Lung (tissue), 12 donors: ENCODE results near the gene PAK6. TPM values are rescaled to one million over a fixed set of nuclear protein-coding genes. Genes with fewer than 3 reads are reported as not detected.

Experiments used
- ATAC-seq: fragments of 200-7000 bp; cut with Tn5 transposase; one replicate; pipeline ENCODE4 v1.9.1; 2020; ENCODE audit warnings: moderate number of reproducible peaks; ENCODE audit not compliant: insufficient read depth, low FRiP score
- DNase-seq, 3 donors: peaks; one replicate each; pipeline ENCODE4 v3.0.0-alpha.2; 2013 to 2017
- H3K27ac ChIP-seq, 2 donors: one replicate each; pipeline ENCODE4 v1.5.1; 2013; ENCODE audit warnings: mild to moderate bottlenecking in 2 of 2, moderate library complexity in 2 of 2, control low read depth in 1 of 2, inconsistent platforms in 1 of 2, low read depth in 1 of 2, low read length in 1 of 2
- H3K27me3 ChIP-seq, 3 donors: one replicate each; pipeline ENCODE4 v1.5.1; 2013; ENCODE audit warnings: low read length in 2 of 3; ENCODE audit not compliant: control insufficient read depth in 3 of 3, insufficient read depth in 3 of 3
- H3K36me3 ChIP-seq, 4 donors: one replicate each; pipeline ENCODE4 v1.5.1; 2013; ENCODE audit warnings: low read length in 4 of 4, mild to moderate bottlenecking in 1 of 4, moderate library complexity in 1 of 4; ENCODE audit not compliant: control insufficient read depth in 4 of 4, insufficient read depth in 4 of 4
- H3K4me1 ChIP-seq, 5 donors: one replicate each; pipeline ENCODE4 v1.5.1; 2013; ENCODE audit warnings: low read length in 5 of 5, mild to moderate bottlenecking in 2 of 5, moderate library complexity in 1 of 5; ENCODE audit not compliant: control insufficient read depth in 5 of 5, insufficient read depth in 5 of 5
- H3K4me3 ChIP-seq: one replicate; pipeline ENCODE4 v1.5.1; 2013; ENCODE audit warnings: mild to moderate bottlenecking, control low read depth, moderate library complexity
- H3K9ac ChIP-seq, 2 donors: one replicate each; pipeline ENCODE4 v1.5.1; 2013; ENCODE audit warnings: low read length in 2 of 2, control low read depth in 1 of 2; ENCODE audit not compliant: insufficient read depth in 1 of 2
- H3K9me3 ChIP-seq, 4 donors: one replicate each; pipeline ENCODE4 v1.5.1; 2013; ENCODE audit warnings: low read length in 3 of 4, mild to moderate bottlenecking in 1 of 4, moderate library complexity in 1 of 4; ENCODE audit not compliant: control insufficient read depth in 4 of 4, insufficient read depth in 3 of 4
- WGBS, 2 donors: extraction: QIAGEN DNeasy Blood & Tissue Kit; methylation state at CpG; one replicate each; pipeline ENCODE4 v1.1.7; 2013; 5-methylcytosine and 5-hydroxymethylcytosine counted together
- polyA plus RNA-seq, 2 donors: library from polyadenylated mRNA; stranded (reverse); fragments of 200-250 nt; gene quantifications; one replicate each; pipeline ENCODE4 v1.2.1, GENCODE V29; 2013
- total RNA-seq, 2 donors: library from RNA; depleted of rRNA in 1 of 2; stranded (reverse); fragments of >200 nt in 1 of 2; gene quantifications; one replicate each; pipeline ENCODE4 v1.2.1, GENCODE V29; 2014 to 2021
- TF ChIP-seq, protein P1 (sequence below): IDR thresholded peaks from 2 replicates; pipeline ENCODE4 v1.5.1; 2012; ENCODE audit warnings: mild to moderate bottlenecking; ENCODE audit errors: control extremely low read depth, extremely low read depth
- donor health status: control.
- donor health status: control.
- donor health status: Bipolar disorder and iron deficiency.
- donor health status: healthy.
- donor health status: DM: yes; HTN: yes; CAD: no.

The PAK6 gene
- total and polyA plus RNA-seq, 4 donors: 5.8 to 10.4 (median 7.2) TPM

DNA sequence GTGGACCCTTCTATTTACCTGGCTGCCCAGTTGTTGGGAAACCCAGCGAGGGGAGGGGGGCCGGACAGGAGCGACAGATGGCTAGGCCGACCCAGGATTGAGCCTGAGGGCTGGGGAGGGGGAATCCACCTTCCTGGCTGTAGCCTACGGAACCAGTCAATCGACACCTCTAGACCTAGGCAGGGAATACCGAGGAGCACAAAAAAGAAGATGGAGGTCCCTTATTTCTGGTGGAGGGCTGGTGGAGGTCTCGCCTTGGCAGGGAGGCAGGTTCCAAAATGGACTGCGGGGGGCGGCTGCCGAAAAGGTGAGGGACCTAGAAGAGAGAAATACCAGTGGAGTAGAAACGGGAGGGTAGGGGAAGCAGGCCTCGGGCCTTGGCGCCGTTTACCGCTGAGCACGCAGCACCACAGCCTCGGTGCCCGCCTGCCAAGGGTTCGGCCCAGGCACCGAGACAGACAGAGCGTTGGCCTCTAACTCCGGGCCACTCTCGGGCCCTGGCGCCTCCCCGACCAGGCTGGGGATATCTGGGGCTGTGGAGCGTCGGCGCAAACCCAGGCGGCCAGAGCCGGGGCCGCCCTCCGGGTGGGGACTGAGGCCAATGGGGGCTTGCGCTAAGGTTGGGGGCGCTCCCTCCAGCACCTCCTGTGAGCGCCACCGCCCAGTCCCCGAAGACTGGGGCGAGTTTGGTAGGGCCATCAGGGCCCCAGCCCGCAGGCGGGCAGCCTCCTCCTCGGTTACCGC lies 42.4 kb downstream of the PAK6 start:
- TF ChIP-seq, protein P1, sequence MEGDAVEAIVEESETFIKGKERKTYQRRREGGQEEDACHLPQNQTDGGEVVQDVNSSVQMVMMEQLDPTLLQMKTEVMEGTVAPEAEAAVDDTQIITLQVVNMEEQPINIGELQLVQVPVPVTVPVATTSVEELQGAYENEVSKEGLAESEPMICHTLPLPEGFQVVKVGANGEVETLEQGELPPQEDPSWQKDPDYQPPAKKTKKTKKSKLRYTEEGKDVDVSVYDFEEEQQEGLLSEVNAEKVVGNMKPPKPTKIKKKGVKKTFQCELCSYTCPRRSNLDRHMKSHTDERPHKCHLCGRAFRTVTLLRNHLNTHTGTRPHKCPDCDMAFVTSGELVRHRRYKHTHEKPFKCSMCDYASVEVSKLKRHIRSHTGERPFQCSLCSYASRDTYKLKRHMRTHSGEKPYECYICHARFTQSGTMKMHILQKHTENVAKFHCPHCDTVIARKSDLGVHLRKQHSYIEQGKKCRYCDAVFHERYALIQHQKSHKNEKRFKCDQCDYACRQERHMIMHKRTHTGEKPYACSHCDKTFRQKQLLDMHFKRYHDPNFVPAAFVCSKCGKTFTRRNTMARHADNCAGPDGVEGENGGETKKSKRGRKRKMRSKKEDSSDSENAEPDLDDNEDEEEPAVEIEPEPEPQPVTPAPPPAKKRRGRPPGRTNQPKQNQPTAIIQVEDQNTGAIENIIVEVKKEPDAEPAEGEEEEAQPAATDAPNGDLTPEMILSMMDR: no peak
- ATAC-seq (no peak), DNase-seq (no peak)
- Histone ChIP-seq H3K9me3 (no peaks in the 10 kb centered on the region), H3K4me3 (no peak overlapping the region), H3K9ac (no peak overlapping the region), H3K36me3 (no peaks in the 10 kb centered on the region), H3K27me3 (peaks cover 3 to 48% (median 44%) of the 10 kb centered on the region in 3 donors), H3K4me1 (peaks cover 0 to 39% (median 11%) of the 10 kb centered on the region in 5 donors), H3K27ac (no peak overlapping the region)
- WGBS, 2 donors: 48 to 64% methylated on average over 43 of the region's 43 CpGs

DNA sequence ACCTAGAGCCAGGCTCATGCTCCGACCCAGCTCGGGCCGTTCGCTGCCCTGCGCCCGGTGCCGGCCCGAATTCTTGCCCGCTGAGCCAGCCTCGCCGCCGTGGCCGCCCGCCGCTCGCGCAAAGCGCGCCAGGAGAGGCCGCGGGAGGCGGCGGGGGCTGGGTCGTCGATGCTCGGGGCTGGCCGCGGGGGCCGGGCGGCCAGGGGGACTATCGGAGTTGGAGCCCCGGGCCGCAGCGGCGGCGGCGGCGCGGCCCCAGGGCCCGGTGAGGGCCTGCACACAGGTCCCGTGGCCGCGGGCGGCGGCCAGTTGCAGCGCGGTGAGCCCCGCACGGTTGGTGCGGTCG lies 42.9 kb downstream of the PAK6 start:
- DNase-seq (no peak), ATAC-seq (no peak)
- Histone ChIP-seq H3K9ac (no peak overlapping the region), H3K27ac (no peak overlapping the region), H3K36me3 (no peaks in the 10 kb centered on the region), H3K27me3 (peaks cover 3 to 48% (median 44%) of the 10 kb centered on the region in 3 donors), H3K4me1 (peaks cover 0 to 43% (median 12%) of the 10 kb centered on the region in 5 donors), H3K4me3 (no peak overlapping the region), H3K9me3 (no peaks in the 10 kb centered on the region)
- TF ChIP-seq, protein P1: no peak
- 5 to 8% methylated on average over 13 to 51 of the region's 51 CpGs for WGBS, 2 donors

DNA sequence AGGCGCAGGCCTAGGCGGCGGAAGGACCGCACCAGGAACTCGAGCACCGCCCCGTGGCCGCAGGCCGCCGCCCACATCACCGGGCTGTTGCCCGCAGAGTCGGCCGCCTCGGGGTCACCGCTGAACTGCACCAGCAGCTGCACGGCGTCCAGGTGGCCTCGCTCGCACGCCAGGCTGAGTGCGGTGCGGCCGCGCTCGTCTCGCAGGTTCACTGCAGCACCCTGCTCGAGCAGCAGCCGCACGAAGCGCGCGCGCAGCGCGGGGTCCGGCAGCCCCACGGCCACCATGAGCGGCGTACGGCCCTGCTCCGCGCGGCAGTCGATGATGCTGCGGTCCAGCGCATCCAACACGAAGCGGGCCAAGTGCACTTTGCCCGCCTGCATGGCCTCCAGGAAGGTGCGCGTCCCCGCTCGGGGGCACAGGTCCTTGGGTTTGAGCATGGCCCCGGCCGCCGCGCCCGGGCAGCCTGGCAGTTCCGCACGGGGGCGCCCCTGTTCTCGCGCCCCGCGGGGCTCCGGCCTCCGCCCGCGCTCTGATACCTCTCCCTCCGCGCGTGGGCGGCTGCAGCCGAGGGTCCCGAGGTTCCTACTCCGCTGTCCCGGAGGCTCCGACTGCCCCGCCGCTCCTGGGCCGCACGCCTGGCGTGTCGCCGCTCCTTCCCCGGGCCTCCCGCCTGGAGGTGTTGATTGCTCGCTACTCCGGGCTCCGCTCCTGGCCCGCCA lies 43.4 kb downstream of the PAK6 start:
- peaks cover 3 to 48% (median 44%) of the 10 kb centered on the region in 3 donors for H3K27me3 ChIP-seq
- no peak overlapping the region for H3K27ac ChIP-seq
- H3K9me3 ChIP-seq: no peaks in the 10 kb centered on the region
- peak in 1 of 3 donors; percentile 38 for DNase-seq
- no peaks in the 10 kb centered on the region for H3K36me3 ChIP-seq
- peak; percentile 34 for ATAC-seq
- no peak overlapping the region for H3K9ac ChIP-seq
- H3K4me3 ChIP-seq: no peak overlapping the region
- peaks cover 0 to 43% (median 12%) of the 10 kb centered on the region in 5 donors for H3K4me1 ChIP-seq
- TF ChIP-seq, protein P1: no peak
- WGBS, 2 donors: 0 to 1% methylated on average over 70 to 92 of the region's 92 CpGs
